ENCODE data around the gene ADARB2. TPM values are rescaled to one million over a fixed set of nuclear protein-coding genes. Genes with fewer than 3 reads are reported as not detected.

Gene ADARB2
- total and polyA plus RNA-seq, 8 donors, result 0.34 to 24.7 (median 3.2) TPM

DNA sequence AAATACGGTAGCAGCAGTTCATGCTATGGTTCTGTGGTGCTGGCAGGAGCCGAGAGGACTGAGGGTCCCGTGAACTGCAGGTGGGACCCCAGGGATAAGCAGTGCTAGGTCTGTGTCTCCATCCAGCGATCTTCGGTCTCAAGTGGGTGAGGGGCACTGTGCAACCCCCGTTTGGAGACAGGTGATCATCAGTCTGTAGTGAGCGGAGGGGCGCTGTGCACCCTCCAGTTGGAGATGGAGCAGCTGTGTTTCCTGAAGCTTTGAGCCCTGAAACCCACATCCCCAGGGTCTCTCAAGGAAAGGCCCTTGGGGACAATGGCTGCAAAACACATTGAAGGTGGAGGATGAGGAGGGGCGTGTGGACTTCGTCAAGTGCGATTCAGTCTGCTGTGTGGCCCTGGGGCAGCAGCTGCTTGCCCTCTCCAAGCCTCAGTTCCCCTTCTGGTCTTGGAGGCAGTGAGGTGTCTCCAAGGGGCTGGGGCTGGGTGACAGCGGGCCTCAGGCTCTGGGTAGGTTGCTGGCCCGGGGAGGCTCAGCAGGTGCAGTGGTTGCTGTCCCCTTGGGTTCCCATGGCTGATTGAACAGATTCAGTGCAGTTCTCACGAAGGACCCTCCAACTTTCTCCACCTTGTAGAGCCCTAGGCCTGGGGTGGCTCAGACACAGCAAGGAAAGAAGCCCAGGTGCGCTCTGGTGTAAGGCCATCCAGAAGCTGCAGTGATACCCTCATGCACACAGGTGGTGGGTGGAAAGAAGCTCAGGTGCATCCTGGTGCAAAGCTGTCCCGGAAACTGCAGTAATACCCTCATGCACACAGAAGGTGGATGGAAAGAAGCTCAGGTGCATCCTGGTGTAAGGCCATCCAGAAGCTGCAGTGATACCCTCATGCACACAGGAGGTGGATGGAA lies 160.6 kb downstream of the ADARB2 start:
- FAIRE-seq, result no peak
- intact Hi-C loops (cut with DNase I), result no loop called here
- Histone ChIP-seq H3K27ac (no peak overlapping the region), H3K36me3 (no peaks in the 10 kb centered on the region), H3K4me1 (no peaks in the 10 kb centered on the region), H3K9me3 (no peaks in the 10 kb centered on the region), H3K27me3 (no peaks in the 10 kb centered on the region), H3K4me3 (no peak overlapping the region)
- TF ChIP-seq, protein P1, sequence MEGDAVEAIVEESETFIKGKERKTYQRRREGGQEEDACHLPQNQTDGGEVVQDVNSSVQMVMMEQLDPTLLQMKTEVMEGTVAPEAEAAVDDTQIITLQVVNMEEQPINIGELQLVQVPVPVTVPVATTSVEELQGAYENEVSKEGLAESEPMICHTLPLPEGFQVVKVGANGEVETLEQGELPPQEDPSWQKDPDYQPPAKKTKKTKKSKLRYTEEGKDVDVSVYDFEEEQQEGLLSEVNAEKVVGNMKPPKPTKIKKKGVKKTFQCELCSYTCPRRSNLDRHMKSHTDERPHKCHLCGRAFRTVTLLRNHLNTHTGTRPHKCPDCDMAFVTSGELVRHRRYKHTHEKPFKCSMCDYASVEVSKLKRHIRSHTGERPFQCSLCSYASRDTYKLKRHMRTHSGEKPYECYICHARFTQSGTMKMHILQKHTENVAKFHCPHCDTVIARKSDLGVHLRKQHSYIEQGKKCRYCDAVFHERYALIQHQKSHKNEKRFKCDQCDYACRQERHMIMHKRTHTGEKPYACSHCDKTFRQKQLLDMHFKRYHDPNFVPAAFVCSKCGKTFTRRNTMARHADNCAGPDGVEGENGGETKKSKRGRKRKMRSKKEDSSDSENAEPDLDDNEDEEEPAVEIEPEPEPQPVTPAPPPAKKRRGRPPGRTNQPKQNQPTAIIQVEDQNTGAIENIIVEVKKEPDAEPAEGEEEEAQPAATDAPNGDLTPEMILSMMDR (IDR thresholded peaks at IDR 0.05), result no peak
- DNase-seq, result peak in 1 of 6 donors; percentile 28
- 62 to 73% methylated on average over 16 of the region's 16 CpGs for WGBS, 2 donors
- no peak for ATAC-seq

DNA sequence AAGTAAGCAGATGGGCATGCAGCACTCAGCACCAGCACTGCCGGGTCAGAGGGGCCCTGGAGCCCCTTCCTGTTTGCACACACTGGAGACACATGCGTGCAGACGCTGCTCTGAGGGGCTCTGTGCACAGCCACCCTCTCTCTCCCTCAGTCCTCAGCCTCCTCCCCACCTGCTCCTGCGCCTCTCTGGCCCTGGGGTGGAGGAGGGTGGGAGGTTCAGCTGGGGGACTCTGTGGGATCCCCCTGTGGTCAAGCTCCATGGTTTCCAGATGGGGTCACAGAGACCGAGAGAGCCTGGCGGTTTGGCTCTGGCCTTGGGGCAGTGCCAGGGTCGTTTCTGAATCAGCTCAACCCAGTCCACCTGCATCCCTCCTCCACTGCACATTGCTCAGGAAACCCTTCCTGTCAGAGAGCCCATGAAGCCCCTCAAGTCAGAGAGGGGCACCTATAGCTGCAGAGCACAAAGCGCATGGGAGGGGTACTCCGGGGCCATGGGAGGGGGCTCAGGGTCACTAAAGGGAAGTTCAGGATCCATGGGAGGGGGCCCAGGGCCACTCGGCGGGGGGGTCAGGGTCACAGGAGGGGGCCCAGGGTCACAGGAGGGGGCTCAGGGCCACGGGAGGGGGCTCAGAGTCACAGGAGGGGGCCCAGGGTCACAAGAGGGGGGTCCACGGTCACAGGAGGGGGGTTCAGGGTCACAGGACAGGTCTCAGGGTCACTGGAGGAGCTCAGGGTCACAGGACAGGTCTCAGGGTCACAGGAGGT lies 161.7 kb downstream of the ADARB2 start:
- H3K27me3 ChIP-seq, result no peaks in the 10 kb centered on the region
- TF ChIP-seq, protein P1 (IDR thresholded peaks at IDR 0.05), result no peak
- WGBS, 2 donors, result 37 to 50% methylated on average over 12 to 13 of the region's 13 CpGs
- no peaks in the 10 kb centered on the region for H3K9me3 ChIP-seq
- no peak overlapping the region for H3K27ac ChIP-seq
- DNase-seq (peak in 1 of 6 donors; percentile 32), FAIRE-seq (no peak), ATAC-seq (no peak)
- H3K4me3 ChIP-seq, result no peak overlapping the region
- H3K36me3 ChIP-seq, result no peaks in the 10 kb centered on the region
- intact Hi-C loops (cut with DNase I), result no loop called here
- H3K4me1 ChIP-seq, result no peaks in the 10 kb centered on the region

DNA sequence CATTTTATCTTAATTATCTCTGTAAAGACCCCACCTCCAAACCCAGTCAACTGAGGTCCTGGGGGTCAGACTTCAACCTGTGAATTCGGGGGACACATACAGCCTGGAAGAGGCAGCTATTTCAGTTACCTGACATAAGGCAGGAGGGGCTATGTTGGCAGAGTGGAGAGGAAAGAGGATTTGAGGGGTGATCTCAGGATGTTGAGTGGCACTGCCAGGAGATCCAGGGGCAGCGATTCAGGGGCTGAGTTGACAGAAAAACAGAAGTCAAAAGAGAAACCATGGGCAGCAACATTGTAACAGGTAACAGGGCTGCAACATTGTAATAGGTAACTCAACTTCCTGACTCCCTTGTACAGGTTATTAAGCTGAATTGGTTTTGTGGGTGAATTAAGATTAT lies 162.6 kb downstream of the ADARB2 start:
- intact Hi-C loops (cut with DNase I), result no loop called here
- Histone ChIP-seq H3K4me3 (no peak overlapping the region), H3K9me3 (no peaks in the 10 kb centered on the region), H3K27ac (no peak overlapping the region), H3K36me3 (no peaks in the 10 kb centered on the region), H3K27me3 (no peaks in the 10 kb centered on the region), H3K4me1 (no peaks in the 10 kb centered on the region)
- TF ChIP-seq, protein P1 (IDR thresholded peaks at IDR 0.05), result no peak
- DNase-seq (no peak), FAIRE-seq (no peak), ATAC-seq (no peak)
- WGBS, 2 donors, result 42 to 66% methylated on average over 2 of the region's 2 CpGs

DNA sequence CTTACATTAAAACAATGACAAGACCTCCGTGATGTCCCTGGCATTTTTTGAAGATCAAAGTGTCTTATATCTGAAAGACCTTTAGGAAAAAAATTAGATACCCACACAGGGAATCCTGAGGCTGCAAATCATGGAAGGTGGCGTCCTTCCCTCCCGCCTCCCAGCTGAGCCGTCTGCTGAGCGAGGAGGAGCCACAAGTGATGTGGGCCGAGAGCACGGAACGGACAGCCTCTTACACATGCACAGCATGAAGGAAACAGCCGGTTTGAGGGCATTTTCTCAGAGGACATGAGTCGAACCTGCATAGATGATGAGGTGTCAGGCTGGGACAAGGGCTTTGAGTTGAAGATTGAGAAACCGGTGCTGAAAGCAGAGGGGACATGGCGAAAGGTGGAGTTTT lies 163.3 kb downstream of the ADARB2 start:
- FAIRE-seq, result no peak

More for the DNA sequence above, 163.3 kb downstream of the ADARB2 start:
- Histone ChIP-seq H3K9me3 (no peaks in the 10 kb centered on the region), H3K27me3 (no peaks in the 10 kb centered on the region), H3K27ac (no peak overlapping the region), H3K36me3 (no peaks in the 10 kb centered on the region), H3K4me1 (no peaks in the 10 kb centered on the region), H3K4me3 (no peak overlapping the region)
- WGBS, 2 donors, result 59 to 67% methylated on average over 12 of the region's 12 CpGs
- DNase-seq (no peak), ATAC-seq (no peak)
- intact Hi-C loops (cut with DNase I), result no loop called here
- TF ChIP-seq, protein P1 (IDR thresholded peaks at IDR 0.05), result no peak
